ENCODE measurements around the gene CDK9. TPM values are rescaled to one million over a fixed set of nuclear protein-coding genes. Genes with fewer than 3 reads are reported as not detected.

CDK9 gene
- total RNA-seq, 3 donors from 2014 or later (not counting 1 experiment from before 2014, with no cell fraction given): 181 to 207 (median 188) TPM

- H3K36me3 ChIP-seq (ENCODE audit: control insufficient read depth, insufficient read depth, low read length): peaks cover 28% of the 10 kb centered on the region
- WGBS (ENCODE audit: insufficient coverage): 85% methylated on average over 8 of the region's 8 CpGs
- H3K27me3 Mint-ChIP-seq (ENCODE audit: low read depth in 2 of 2): no peaks in the 10 kb centered on the region
Measured at GRCh38 chr9:127805620-127806019, 19.8 kb downstream of the CDK9 start.

GRCh38 chr9:127806871-127807270 is 21.0 kb downstream of the CDK9 start:
- Histone ChIP-seq H3K4me3 (ENCODE audit: low read length) (no peak overlapping the region), H3K4me1 (ENCODE audit: control insufficient read depth, insufficient read depth, low read length) (peaks cover 26% of the 10 kb centered on the region), H3K27ac (ENCODE audit: low read length) (no peak overlapping the region), H3K36me3 (ENCODE audit: control insufficient read depth, insufficient read depth, low read length) (peaks cover 30% of the 10 kb centered on the region), H3K9me3 (ENCODE audit: control insufficient read depth, insufficient read depth, low read length) (no peaks in the 10 kb centered on the region), H3K27me3 (ENCODE audit: control insufficient read depth, insufficient read depth, low read length) (no peaks in the 10 kb centered on the region)
- intact Hi-C loops (cut with micrococcal nuclease): no loop called here
- Mint-ChIP-seq H3K4me1 (peaks cover 14 to 26% of the 10 kb centered on the region in 2 donors), H3K9me3 (no peaks in the 10 kb centered on the region), H3K4me3 (no peak overlapping the region), H3K27me3 (ENCODE audit: low read depth in 2 of 2) (no peaks in the 10 kb centered on the region), H3K36me3 (no peaks in the 10 kb centered on the region), H3K27ac (no peak overlapping the region)
- TF ChIP-seq CTCF (IDR thresholded peaks at IDR 0.05): no peak
- WGBS (ENCODE audit: insufficient coverage): 93% methylated on average over 14 of the region's 14 CpGs
- no peak for ATAC-seq
- no peak for DNase-seq

More at GRCh38 chr9:127805620-127806019, 19.8 kb downstream of the CDK9 start:
- no peak overlapping the region for H3K4me3 Mint-ChIP-seq
- no peaks in the 10 kb centered on the region for H3K9me3 Mint-ChIP-seq
- Histone ChIP-seq H3K9me3 (ENCODE audit: control insufficient read depth, insufficient read depth, low read length) (no peaks in the 10 kb centered on the region), H3K27ac (ENCODE audit: low read length) (no peak overlapping the region), H3K4me1 (ENCODE audit: control insufficient read depth, insufficient read depth, low read length) (peaks cover 29% of the 10 kb centered on the region), H3K4me3 (ENCODE audit: low read length) (no peak overlapping the region), H3K27me3 (ENCODE audit: control insufficient read depth, insufficient read depth, low read length) (no peaks in the 10 kb centered on the region)
- H3K4me1 Mint-ChIP-seq: peaks cover 16 to 28% of the 10 kb centered on the region in 2 donors
- peak overlapping the region in 1 of 2 donors; percentile 36 for H3K27ac Mint-ChIP-seq
- TF ChIP-seq CTCF (IDR thresholded peaks at IDR 0.05): no peak
- intact Hi-C loops (cut with micrococcal nuclease): no loop called here
- DNase-seq: peak in 1 of 2 donors; percentile 53
- ATAC-seq: no peak
- no peaks in the 10 kb centered on the region for H3K36me3 Mint-ChIP-seq

DNA sequence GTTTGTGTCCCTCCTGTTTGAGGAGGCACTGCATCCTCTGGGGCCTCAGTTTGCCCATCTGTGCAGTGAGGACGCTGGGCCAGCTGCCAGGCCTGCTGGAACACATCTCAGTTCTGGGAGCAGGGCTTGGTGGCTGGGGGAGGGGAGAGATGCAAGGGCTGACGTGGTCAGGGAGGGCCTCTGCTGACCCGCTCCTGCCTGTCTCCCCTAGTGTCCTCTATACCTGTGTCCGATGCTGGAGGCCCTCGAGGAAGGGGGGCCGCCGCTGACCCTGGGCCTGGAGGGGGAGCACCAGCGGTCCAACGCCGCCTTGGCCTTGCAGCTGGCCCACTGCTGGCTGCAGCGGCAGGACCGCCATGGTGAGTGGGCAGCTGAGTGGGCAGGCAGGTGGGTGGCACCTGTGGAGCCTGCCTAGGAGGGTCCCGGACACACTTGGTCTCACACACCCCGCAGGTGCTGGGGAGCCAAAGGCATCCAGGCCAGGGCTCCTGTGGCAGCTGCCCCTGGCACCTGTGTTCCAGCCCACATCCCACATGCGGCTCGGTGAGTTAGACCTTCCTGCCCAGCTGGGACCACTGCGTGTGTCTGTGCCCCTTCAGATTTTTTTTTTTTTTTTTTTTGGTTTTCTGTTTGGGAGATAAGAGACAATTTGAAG is 22.6 kb downstream of the CDK9 start:
- H3K27me3 Mint-ChIP-seq (ENCODE audit: low read depth in 2 of 2): no peaks in the 10 kb centered on the region
- H3K4me3 ChIP-seq (ENCODE audit: low read length): no peak overlapping the region
- H3K36me3 Mint-ChIP-seq: no peaks in the 10 kb centered on the region
- no peak for TF ChIP-seq CTCF (IDR thresholded peaks at IDR 0.05)
- H3K9me3 ChIP-seq (ENCODE audit: control insufficient read depth, insufficient read depth, low read length): no peaks in the 10 kb centered on the region
- H3K4me3 Mint-ChIP-seq: no peak overlapping the region
- H3K9me3 Mint-ChIP-seq: no peaks in the 10 kb centered on the region
- DNase-seq: no peak
- no peaks in the 10 kb centered on the region for H3K27me3 ChIP-seq (ENCODE audit: control insufficient read depth, insufficient read depth, low read length)
- peaks cover 42% of the 10 kb centered on the region for H3K36me3 ChIP-seq (ENCODE audit: control insufficient read depth, insufficient read depth, low read length)
- intact Hi-C loops (cut with micrococcal nuclease): no loop called here
- H3K27ac ChIP-seq (ENCODE audit: low read length): no peak overlapping the region
- H3K27ac Mint-ChIP-seq: no peak overlapping the region
- H3K4me1 Mint-ChIP-seq: peaks cover 4 to 10% of the 10 kb centered on the region in 2 donors
- no peak for ATAC-seq
- WGBS (ENCODE audit: insufficient coverage): 82% methylated on average over 17 of the region's 17 CpGs
- peaks cover 15% of the 10 kb centered on the region for H3K4me1 ChIP-seq (ENCODE audit: control insufficient read depth, insufficient read depth, low read length)
